H9 (cell line): ENCODE data around the gene EPB41L2. TPM values are rescaled to one million over a fixed set of nuclear protein-coding genes. Genes with fewer than 3 reads are reported as not detected.

ENCODE experiments used
- DNase-seq: peaks from one replicate; pipeline ENCODE4 v3.0.0-alpha.2; 2017
- H2AFZ ChIP-seq: one replicate; pipeline ENCODE4 v1.6.1; 2013; ENCODE audit warnings: mild to moderate bottlenecking, low read length, control low read depth, moderate library complexity
- H2AK5ac ChIP-seq: 2 replicates; pipeline ENCODE4 v1.6.1; 2013; ENCODE audit warnings: low read length, control low read depth, mixed read lengths; ENCODE audit not compliant: insufficient read length
- H2BK120ac ChIP-seq: one replicate; pipeline ENCODE4 v1.6.1; 2013; ENCODE audit warnings: low read depth, mild to moderate bottlenecking, low read length, control low read depth, inconsistent platforms; ENCODE audit not compliant: poor library complexity, severe bottlenecking
- H2BK12ac ChIP-seq: 2 replicates; pipeline ENCODE4 v1.6.1; 2013; ENCODE audit warnings: low read length, control low read depth, mixed read lengths, low read depth; ENCODE audit not compliant: insufficient read length
- H2BK15ac ChIP-seq: 2 replicates; pipeline ENCODE4 v1.6.1; 2013; ENCODE audit warnings: low read depth, low read length, control low read depth
- H2BK20ac ChIP-seq: one replicate; pipeline ENCODE4 v1.6.1; 2013; ENCODE audit warnings: low read depth, mild to moderate bottlenecking, low read length, control low read depth, inconsistent platforms; ENCODE audit not compliant: poor library complexity, severe bottlenecking
- H2BK5ac ChIP-seq: 2 replicates; pipeline ENCODE4 v1.6.1; 2013; ENCODE audit warnings: low read length, control low read depth, mixed read lengths; ENCODE audit not compliant: insufficient read length
- H3K14ac ChIP-seq: 2 replicates; pipeline ENCODE4 v1.6.1; 2013; ENCODE audit warnings: low read length, control low read depth; ENCODE audit not compliant: insufficient read depth
- H3K18ac ChIP-seq: 2 replicates; pipeline ENCODE4 v1.6.1; 2013; ENCODE audit warnings: low read depth, mild to moderate bottlenecking, mixed read lengths, low read length, control low read depth; ENCODE audit not compliant: insufficient read length
- H3K23ac ChIP-seq: 2 replicates; pipeline ENCODE4 v1.6.1; 2013; ENCODE audit warnings: low read length, control low read depth, mixed read lengths, low read depth; ENCODE audit not compliant: insufficient read length
- H3K23me2 ChIP-seq: 2 replicates; pipeline ENCODE4 v1.6.1; 2013; ENCODE audit warnings: low read depth, mild to moderate bottlenecking, mixed read lengths, low read length, control low read depth; ENCODE audit not compliant: insufficient read length, poor library complexity, severe bottlenecking
- H3K27ac ChIP-seq: 2 replicates; pipeline ENCODE4 v1.5.1; 2013; ENCODE audit warnings: low read length, control low read depth, mixed read lengths, low read depth; ENCODE audit not compliant: insufficient read length
- H3K27me3 ChIP-seq: 2 replicates; pipeline ENCODE4 v1.6.1; 2013; ENCODE audit warnings: low read length, control low read depth, inconsistent platforms; ENCODE audit not compliant: insufficient read depth
- H3K4ac ChIP-seq: 2 replicates; pipeline ENCODE4 v1.6.1; 2013; ENCODE audit warnings: low read depth, mild to moderate bottlenecking, control low read depth, inconsistent platforms, low read length, moderate library complexity
- H3K4me1 ChIP-seq: 2 replicates; pipeline ENCODE4 v1.6.1; 2013; ENCODE audit warnings: low read length, control low read depth, inconsistent platforms; ENCODE audit not compliant: insufficient read depth
- H3K4me2 ChIP-seq: 2 replicates; pipeline ENCODE4 v1.6.1; 2013; ENCODE audit warnings: low read length, control low read depth, mixed read lengths; ENCODE audit not compliant: insufficient read length, insufficient read depth
- H3K56ac ChIP-seq: 2 replicates; pipeline ENCODE4 v1.6.1; 2013; ENCODE audit warnings: low read depth, mild to moderate bottlenecking, mixed read lengths, low read length, control low read depth; ENCODE audit not compliant: insufficient read length
- H3K79me1 ChIP-seq: 2 replicates; pipeline ENCODE4 v1.6.1; 2013; ENCODE audit warnings: low read depth, mild to moderate bottlenecking, moderate library complexity, low read length, control low read depth, inconsistent platforms; ENCODE audit not compliant: insufficient read depth, poor library complexity, severe bottlenecking
- H3K79me2 ChIP-seq: 2 replicates; pipeline ENCODE4 v1.6.1; 2013; ENCODE audit warnings: low read length, control low read depth, inconsistent platforms; ENCODE audit not compliant: insufficient read depth
- H3K9ac ChIP-seq: 2 replicates; pipeline ENCODE4 v1.6.1; 2013; ENCODE audit warnings: low read length, control low read depth, mixed read lengths; ENCODE audit not compliant: insufficient read length; ENCODE audit errors: extremely low read depth
- H3K9me3 ChIP-seq: one replicate; pipeline ENCODE4 v1.6.1; 2013; ENCODE audit warnings: low read depth, low read length, inconsistent platforms; ENCODE audit not compliant: control insufficient read depth
- H3T11ph ChIP-seq: one replicate; pipeline ENCODE4 v1.6.1; 2013; ENCODE audit warnings: mild to moderate bottlenecking, low read length, control low read depth, inconsistent platforms
- H4K20me1 ChIP-seq: one replicate; pipeline ENCODE4 v1.6.1; 2013; ENCODE audit not compliant: control insufficient read depth, insufficient read length, insufficient read depth
- H4K5ac ChIP-seq: 2 replicates; pipeline ENCODE4 v1.6.1; 2013; ENCODE audit warnings: low read depth, mild to moderate bottlenecking, mixed read lengths, low read length, control low read depth; ENCODE audit not compliant: insufficient read length
- H4K8ac ChIP-seq: replicated peaks from 2 replicates; pipeline ENCODE4 v1.6.1; 2013; ENCODE audit warnings: low read length, control low read depth, mixed read lengths, low read depth; ENCODE audit not compliant: insufficient read length
- H4K91ac ChIP-seq: 2 replicates; pipeline ENCODE4 v1.6.1; 2013; ENCODE audit warnings: low read depth, mild to moderate bottlenecking, moderate library complexity, mixed read lengths, low read length, control low read depth; ENCODE audit not compliant: insufficient read length
- H3K27ac Mint-ChIP-seq, 3 experiments: 2 replicates in 2 of 3; 3 replicates in 1 of 3; pipeline ENCODE4 v1.8.0; 2020 to 2021; ENCODE audit warnings: mixed read lengths in 3 of 3, mild to moderate bottlenecking in 1 of 3, moderate library complexity in 1 of 3
- H3K27me3 Mint-ChIP-seq: 2 replicates; pipeline ENCODE4 v1.8.0; 2021; ENCODE audit warnings: low read depth, mild to moderate bottlenecking, moderate library complexity, mixed read lengths
- H3K36me3 Mint-ChIP-seq, 3 experiments: 2 replicates in 2 of 3; 3 replicates in 1 of 3; pipeline ENCODE4 v1.8.0; 2020 to 2021; ENCODE audit warnings: low read depth in 3 of 3, mixed read lengths in 3 of 3; ENCODE audit not compliant: insufficient read depth in 1 of 3
- H3K4me1 Mint-ChIP-seq, 2 experiments: 2 replicates each; pipeline ENCODE4 v1.8.0; 2020; ENCODE audit warnings: mixed read lengths in 2 of 2
- H3K4me3 Mint-ChIP-seq, 2 experiments: 2 replicates in 1 of 2; 3 replicates in 1 of 2; pipeline ENCODE4 v1.8.0; 2020 to 2021; ENCODE audit warnings: mild to moderate bottlenecking in 2 of 2, mixed read lengths in 2 of 2, moderate library complexity in 1 of 2
- H3K9me3 Mint-ChIP-seq, 2 experiments: 2 replicates in 1 of 2; 3 replicates in 1 of 2; pipeline ENCODE4 v1.8.0; 2020; ENCODE audit warnings: mild to moderate bottlenecking in 2 of 2, mixed read lengths in 2 of 2, moderate library complexity in 1 of 2
- WGBS: extraction: QIAGEN DNeasy Blood & Tissue Kit; methylation state at CpG from one replicate; pipeline ENCODE4 v1.1.7; 2013; ENCODE audit warnings: missing lambda C conversion rate, low lambda C conversion rate, mixed read lengths; ENCODE audit not compliant: insufficient read length; ENCODE audit errors: extremely low coverage; 5-methylcytosine and 5-hydroxymethylcytosine counted together
- total RNA-seq: library from RNA; stranded (reverse); gene quantifications from 2 replicates; pipeline ENCODE4 v1.2.1, GENCODE V29; 2021
- TF ChIP-seq, protein P1 (sequence below): fragments of 200-600 bp; sonication (generic); conservative IDR thresholded peaks from 3 replicates; pipeline ENCODE4 v1.8.0; 2021; ENCODE audit warnings: antibody characterized with exemption, mild to moderate bottlenecking

EPB41L2 gene
- total RNA-seq, 1 experiment from 2014 or later: 90.2 TPM

GRCh38 chr6:131054392-131055250 lies 8.4 kb downstream of the EPB41L2 start:
- no peak overlapping the region for H3K4ac ChIP-seq

More at GRCh38 chr6:131054392-131055250, 8.4 kb downstream of the EPB41L2 start:
- Histone ChIP-seq H2BK5ac (no peak overlapping the region), H3K4me1 (0 out of 2 replicates have a peak, but pooled peaks cover 3% of the 10 kb centered on the region), H3K27me3 (no peaks in the 10 kb centered on the region), H3K23ac (no peak overlapping the region), H3K79me2 (peaks cover 13% of the 10 kb centered on the region; the same call in 1 of the 2 replicates), H2BK20ac (no peak overlapping the region), H3K14ac (no peak overlapping the region), H3K79me1 (no peaks in the 10 kb centered on the region), H3K23me2 (no peaks in the 10 kb centered on the region), H3K4me2 (no peak overlapping the region), H4K91ac (no peak overlapping the region), H3K18ac (no peak overlapping the region), H4K5ac (no peak overlapping the region), H3K56ac (no peak overlapping the region), H3K9ac (no peak overlapping the region), H4K20me1 (no peaks in the 10 kb centered on the region), H2AK5ac (no peak overlapping the region), H2AFZ (no peak overlapping the region), H3K9me3 (peaks cover 20% of the 10 kb centered on the region), H2BK15ac (no peak overlapping the region), H2BK12ac (no peak overlapping the region), H2BK120ac (no peak overlapping the region), H3K27ac (no peak overlapping the region), H4K8ac (no peak overlapping the region), H3T11ph (no peak overlapping the region)
- TF ChIP-seq, protein P1, sequence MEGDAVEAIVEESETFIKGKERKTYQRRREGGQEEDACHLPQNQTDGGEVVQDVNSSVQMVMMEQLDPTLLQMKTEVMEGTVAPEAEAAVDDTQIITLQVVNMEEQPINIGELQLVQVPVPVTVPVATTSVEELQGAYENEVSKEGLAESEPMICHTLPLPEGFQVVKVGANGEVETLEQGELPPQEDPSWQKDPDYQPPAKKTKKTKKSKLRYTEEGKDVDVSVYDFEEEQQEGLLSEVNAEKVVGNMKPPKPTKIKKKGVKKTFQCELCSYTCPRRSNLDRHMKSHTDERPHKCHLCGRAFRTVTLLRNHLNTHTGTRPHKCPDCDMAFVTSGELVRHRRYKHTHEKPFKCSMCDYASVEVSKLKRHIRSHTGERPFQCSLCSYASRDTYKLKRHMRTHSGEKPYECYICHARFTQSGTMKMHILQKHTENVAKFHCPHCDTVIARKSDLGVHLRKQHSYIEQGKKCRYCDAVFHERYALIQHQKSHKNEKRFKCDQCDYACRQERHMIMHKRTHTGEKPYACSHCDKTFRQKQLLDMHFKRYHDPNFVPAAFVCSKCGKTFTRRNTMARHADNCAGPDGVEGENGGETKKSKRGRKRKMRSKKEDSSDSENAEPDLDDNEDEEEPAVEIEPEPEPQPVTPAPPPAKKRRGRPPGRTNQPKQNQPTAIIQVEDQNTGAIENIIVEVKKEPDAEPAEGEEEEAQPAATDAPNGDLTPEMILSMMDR: no peak
- Mint-ChIP-seq H3K9me3 (peaks cover 22 to 28% of the 10 kb centered on the region in 2 experiments), H3K27me3 (no peaks in the 10 kb centered on the region), H3K4me1 (peaks cover 4% of the 10 kb centered on the region in 2 experiments; a peak in 2 of 4 replicates), H3K36me3 (peaks cover 19 to 40% (median 21%) of the 10 kb centered on the region in 3 experiments), H3K4me3 (no peak overlapping the region), H3K27ac (no peak overlapping the region; a peak in 1 of 7 replicates)
- WGBS: no CpG with 5 or more reads among the region's 6 CpGs
- DNase-seq: no peak
